Measurements from ENCODE around the gene CFAP54.

- TF ChIP-seq CTCF (conservative IDR thresholded peaks at IDR 0.05 in 1 of 2, IDR thresholded peaks at IDR 0.05 in 1 of 2; ENCODE audit: low read depth in 1 of 2, low read length in 2 of 2) (no peak), EZH2 (IDR thresholded peaks at IDR 0.05; ENCODE audit: low read length, missing control alignments) (no peak)
These were observed 117.3 kb downstream of the CFAP54 start for GRCh38 chr12:96606644-96607043.

Measured in fibroblast of lung (primary cell).